Bone marrow (tissue), 2 donors: Measurements from ENCODE around the gene NOXO1.
"Not testable (repeated sequence)": the region's sequence is repeated elsewhere in the genome, so short reads cannot be mapped to it uniquely, and the experiment has no call there.

ENCODE experiments used
- DNase-seq, 2 donors: peaks; one replicate each; lab custom pipeline; 2025; lab: John Stamatoyannopoulos, UW

Gene NOXO1, protein sequence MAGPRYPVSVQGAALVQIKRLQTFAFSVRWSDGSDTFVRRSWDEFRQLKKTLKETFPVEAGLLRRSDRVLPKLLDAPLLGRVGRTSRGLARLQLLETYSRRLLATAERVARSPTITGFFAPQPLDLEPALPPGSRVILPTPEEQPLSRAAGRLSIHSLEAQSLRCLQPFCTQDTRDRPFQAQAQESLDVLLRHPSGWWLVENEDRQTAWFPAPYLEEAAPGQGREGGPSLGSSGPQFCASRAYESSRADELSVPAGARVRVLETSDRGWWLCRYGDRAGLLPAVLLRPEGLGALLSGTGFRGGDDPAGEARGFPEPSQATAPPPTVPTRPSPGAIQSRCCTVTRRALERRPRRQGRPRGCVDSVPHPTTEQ

DNA sequence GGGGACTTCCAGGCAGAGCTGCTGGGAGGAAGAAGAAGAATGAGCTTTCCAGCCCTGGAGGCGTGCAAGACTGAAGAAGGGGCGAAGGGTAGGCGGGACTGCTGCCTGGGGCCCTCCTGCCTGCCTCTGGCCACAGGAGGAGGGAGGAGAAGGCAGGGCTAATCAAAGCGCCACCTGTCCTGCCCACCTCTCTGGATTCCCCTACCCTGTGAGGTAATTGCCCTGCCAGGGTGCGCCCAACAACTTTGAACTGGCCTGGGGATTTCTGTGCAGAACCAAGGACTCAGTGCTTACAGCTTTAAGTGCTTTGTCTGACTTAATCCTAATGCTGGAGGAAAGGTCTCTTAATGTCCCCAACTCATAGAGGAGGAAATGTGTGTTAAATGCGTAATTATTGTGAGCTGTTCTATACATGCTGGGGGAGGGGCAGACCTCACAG is at the start of gene NOXO1:
Gene NOXO1, minus strand, starts transcription at position 72 of the 439 bp plus-strand sequence. CDS start 290 bp downstream, outside the sequence.
- DNase-seq = no peak

DNA sequence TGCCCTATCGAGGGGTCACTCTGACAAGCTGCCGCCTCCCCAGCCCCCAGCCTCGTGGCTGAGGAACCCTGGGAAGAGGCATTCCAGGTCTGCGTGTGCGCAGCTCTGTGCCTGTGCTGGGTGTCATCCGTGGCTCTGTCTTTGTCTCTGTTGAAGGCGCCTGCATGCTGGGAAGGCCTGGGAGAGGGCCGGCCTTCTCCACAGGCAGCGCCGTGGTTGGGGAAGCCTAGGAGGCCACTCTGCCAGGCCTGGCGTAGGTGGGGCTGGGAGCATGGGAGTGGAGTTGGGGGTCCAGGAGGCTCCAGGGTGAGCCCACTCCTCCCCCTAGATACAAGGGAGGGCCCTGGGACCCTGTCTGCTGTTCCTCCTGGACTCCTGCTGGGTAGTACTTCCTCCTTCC is 48.8 kb upstream of the NOXO1 start:
- DNase-seq = no peak

DNA sequence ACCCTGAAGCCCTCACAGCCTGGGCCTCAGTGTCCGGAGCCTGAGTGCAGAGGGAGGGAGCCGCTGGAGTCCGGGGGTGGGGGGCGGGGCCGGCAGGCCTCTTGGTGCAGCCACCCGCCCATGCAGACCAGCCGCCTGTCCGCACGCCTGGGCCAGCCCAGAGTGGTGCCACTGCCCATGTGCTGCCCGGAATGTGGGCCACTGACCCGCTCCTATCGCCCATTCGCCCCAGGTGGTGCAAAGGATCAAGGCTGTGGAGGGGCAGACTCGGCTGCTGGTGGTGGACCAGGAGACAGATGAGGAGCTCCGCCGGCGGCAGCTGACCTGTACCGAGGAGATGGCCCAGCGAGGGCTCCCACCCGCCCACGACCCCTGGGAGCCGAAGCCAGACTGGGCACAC is 48.1 kb upstream of the NOXO1 start:
- no peak for DNase-seq

DNA sequence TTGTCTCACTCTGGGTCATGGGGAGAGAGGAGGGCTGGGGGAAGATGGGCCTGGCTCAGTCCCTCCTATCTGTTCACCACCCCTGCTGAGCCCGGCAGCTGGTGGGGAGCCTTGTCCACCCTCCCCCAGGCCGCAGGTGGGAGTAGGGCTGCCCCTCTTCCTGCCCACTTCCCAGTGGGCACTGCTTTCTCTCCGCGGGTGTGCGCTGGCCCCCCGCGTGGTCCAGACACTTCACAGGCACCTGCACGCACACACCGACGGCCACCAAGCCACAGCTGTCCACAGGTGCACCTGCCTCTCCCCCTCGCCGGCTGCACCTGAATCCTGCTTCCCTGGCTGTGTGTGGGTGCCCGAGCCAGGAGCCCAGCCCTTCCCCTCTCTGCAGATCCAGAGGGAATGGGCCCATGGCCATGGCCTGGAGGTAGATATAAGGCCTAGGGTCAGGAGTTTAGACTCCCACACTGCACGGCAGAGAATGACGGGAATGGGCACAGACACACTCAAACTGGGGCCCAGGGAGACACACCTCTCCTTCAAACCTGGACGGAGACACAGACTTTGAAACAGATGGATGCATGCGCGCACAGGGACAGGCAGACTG is 47.5 kb upstream of the NOXO1 start:
- no peak for DNase-seq

DNA sequence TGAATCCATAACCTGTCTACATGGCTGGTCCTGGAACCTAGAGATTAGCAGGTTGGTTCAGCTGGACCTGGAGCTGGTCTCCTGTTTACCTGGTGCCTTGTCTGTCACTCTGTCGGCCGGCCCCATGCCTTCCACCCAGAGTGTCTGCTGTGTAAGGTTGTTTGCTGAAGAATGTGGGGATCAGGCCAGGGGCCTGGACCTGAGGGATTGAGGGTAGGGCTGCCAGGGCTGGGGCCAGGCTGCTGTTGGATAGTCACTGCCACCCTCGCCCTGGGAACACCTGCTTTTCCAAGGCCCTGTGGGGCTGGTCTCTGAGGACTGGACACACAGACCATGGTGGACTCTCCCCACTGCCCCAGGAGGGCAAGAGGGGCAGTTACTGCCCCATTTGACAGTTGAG is 46.9 kb upstream of the NOXO1 start:
- no peak for DNase-seq

DNA sequence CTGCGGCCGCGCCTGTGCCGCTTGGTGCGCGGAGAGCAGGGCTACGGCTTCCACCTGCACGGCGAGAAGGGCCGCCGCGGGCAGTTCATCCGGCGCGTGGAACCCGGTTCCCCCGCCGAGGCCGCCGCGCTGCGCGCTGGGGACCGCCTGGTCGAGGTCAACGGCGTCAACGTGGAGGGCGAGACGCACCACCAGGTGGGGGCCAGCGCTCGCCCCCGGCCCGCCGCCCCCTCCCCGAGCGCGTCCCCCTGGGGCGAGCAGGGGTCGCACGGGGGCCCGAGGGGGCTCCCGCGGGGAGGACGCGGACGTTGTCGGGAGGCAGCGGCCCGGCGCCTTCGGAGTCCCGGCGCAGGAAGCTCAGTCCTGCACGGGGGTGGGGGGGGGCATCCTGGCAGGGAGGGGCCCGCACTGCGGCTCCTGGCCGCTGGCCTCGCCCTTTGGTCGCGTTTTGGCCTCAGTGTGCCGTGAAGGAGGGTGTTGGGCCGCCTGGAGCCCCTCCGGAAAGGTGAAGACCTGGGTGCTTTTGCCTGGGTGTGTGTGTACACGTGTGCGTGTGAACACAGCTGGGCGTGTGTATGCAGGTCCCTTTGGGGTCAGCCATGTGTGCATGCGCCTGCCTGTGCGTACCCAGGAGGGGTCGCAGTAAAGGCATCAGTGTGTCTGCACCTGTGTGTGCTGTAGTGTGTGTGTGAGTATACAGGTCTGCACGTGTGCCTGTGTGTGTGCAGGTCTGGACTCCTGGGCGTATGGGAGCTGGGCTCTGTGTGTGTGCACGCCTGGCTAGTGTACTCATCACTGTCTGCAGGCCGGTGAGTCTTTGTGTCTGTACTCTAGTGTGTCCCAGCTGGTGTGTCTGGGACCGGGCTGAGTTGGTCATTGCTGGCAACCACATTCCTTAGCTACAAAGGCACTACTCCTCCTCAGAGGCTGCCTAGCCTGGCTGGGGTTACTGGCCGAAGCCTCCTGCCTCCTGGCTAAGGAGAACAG is 46.0 kb upstream of the NOXO1 start:
- DNase-seq = no peak

DNA sequence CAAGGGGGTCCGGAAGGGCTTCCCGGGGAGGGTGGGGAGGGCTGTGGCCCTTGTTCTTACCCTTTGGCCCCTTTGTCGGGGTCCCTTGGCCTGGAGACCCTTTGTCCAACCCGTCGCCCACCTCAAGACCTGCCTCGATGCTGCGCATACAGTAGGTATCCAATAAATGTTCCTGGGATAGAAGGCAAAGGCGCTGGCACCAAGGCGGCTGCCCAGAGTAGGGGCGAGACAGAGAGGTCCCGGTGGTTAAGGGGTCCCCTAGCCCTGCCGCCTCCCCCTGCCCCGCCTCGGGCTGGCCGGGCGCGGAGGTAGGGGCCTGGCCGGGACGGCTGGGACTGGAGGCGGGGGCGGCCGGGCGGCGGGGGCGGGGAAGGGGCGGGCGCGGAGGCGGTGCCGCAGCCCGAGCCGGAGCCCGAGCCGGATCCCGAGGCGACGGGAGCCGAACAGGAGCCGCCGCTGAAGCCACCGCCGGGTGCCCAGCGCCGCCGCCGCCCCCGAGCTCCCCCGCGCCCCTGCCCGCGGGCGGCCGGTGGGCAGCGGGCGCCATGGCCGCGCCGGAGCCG is 45.3 kb upstream of the NOXO1 start, which contains the start of gene NHERF2:
Gene NHERF2, plus strand, starts transcription at position 442 of the 563 bp plus-strand sequence. Its CDS starts 104 bp downstream, at position 546.
- no peak for DNase-seq

DNA sequence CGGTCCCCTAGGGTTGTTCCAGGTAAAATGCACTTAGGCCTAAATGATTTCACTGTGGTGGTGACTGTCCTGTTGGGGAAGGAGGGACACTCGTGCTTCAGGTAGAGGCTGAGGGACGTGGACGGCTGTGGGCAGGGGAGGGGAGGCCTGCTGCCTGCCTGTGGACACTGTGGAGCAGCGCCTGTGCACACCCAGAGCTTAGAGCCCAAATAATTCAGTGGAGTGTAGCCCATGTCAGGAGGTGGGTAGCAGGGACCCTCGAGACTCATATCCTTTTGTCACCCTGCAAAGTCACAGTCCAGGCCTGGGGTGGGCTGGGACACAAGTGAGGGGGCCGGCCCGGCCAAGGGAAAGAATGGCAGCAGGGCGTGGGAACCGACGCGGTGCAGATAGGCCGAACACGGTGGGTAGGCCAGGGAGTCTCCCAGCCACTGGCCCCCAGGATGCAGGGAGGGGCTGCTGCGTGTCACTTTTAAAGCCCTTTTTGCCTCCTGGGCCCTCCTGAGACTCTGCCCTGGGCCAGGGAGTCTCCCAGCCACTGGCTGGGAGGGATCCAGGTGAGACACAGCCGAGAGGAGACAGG is 44.7 kb upstream of the NOXO1 start:
- no peak for DNase-seq

DNA sequence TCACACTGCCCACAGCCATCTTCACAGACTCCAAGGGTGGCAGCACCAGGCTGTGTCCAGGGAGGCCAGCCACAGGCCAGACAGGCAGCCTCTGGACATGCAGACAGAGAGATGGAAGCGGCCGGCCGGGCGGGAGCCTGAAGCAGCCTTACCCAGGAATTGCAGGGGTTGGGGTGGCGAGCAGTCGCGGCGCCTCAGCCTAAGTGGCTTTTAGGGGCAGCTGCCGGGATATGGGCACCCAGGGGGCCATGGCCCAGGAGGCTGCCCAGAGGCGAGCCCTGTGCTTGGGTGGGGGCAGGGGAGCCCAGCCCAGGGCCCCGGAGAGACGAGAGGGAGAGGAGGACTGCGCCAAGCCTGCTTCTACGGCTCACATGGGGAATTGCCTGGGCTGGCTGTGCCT is 44.0 kb upstream of the NOXO1 start:
- no peak for DNase-seq

DNA sequence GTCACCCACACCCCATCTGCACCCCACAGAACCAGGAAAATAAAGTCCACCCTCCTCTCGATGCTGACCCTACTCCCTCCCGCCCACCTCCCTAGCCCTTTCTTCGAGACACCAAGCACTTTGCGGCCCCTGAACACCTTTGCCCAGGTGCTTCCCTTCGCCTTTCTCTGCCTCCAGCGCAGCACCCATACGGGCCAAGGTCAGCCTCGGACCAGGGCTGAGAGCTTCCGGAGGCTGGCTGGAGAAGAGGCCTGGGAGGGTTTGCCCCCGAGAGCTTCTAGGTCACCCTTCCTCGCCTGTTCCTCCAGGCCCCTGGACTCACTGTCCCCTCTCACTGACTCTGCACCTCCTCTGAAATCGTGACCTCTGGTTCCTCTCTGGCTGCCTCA is 42.8 kb upstream of the NOXO1 start:
- no peak for DNase-seq

DNA sequence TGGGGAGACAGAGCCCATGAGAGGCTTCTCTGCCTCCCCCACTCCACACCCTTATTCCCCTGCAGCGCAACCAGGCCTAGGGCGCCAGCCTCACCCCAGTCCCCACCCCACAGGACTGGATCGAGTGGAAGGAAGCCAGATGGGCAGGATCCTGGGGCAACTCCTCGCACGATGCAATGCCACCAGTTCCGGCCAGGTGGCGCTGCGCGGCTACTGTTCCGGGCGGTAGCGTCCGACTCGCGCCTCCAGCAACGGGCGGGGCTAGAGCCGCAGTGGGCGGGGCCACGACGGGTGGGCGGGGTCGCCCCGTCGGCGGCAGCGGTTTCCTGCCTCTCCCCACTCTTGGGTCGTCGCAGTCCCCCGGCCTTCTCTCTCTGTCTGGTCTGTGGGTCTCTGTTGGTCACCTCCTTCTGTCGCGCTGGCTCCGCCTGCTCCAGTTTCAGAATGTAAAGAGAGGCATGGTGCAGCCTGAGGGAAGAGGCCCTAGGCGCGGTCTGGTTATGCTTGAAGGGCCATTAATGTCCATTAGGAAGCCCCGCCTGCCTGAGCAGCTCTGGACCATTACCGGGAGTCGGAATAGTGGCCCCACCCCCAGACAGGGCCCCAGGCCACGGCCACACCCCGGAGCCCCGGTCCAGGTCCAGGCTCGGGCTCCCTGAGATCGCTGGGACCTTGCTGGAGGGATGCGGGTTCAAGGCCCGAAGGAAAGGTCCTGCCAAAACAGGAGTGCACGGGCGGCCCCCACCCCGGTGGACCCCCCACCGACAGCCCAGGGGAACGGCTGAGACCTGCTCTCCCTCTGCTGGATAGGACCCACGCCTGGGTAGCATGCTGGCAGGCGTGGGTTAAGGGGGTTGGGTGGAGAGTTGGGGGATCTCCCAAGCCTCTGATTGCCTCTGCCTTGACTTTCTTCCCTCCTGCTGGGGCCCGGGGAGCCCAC is 42.1 kb upstream of the NOXO1 start:
- peak; percentile 66 to 91 for DNase-seq

DNA sequence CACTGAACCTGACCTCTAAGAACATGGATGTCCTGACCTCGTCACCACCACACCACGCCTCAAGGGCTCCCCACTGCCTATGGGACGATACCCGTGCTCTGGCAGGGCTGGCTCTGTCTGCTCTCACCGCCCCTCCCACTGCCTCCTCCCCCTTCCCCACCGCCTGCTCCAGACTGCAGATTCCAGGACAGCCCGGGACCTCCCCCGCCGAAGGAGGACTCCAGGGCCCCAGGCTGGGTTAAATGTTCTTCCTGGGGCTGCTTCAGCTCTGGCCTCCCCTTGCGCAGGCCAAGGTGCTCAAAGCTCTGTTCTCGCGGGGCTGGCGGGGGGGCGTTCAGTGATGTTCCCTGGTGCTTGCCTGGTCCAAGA is 41.4 kb upstream of the NOXO1 start:
- peak in 1 of 2 donors; percentile 45 for DNase-seq

DNA sequence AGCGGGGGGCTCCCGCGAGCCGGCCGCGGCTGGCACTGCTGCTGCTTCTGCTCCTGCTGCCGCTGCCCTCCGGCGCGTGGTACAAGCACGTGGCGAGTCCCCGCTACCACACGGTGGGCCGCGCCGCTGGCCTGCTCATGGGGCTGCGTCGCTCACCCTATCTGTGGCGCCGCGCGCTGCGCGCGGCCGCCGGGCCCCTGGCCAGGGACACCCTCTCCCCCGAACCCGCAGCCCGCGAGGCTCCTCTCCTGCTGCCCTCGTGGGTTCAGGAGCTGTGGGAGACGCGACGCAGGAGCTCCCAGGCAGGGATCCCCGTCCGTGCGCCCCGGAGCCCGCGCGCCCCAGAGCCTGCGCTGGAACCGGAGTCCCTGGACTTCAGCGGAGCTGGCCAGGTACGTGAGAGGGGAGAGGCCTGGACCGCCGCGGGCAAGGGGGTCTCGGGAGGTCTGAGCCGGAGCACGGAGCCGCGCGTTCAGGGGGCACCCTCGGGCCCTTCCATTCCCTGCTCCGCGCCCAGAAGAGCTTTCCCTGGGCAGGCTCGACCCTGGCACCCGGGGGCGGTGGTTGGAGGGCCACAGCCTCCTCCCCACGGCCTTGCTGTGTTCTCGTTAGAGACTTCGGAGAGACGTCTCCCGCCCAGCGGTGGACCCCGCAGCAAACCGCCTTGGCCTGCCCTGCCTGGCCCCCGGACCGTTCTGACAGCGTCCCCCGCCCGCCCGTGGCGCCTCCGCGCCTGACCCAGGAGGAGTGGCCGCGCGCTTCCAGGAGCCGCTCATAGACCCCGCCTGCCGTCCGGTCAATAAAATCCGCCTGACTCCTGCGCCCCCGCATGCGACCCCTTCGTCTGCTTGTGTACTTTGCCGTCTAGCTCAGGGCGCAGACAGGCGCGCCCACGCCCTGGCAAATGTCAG is 38.9 kb upstream of the NOXO1 start:
- no peak for DNase-seq

DNA sequence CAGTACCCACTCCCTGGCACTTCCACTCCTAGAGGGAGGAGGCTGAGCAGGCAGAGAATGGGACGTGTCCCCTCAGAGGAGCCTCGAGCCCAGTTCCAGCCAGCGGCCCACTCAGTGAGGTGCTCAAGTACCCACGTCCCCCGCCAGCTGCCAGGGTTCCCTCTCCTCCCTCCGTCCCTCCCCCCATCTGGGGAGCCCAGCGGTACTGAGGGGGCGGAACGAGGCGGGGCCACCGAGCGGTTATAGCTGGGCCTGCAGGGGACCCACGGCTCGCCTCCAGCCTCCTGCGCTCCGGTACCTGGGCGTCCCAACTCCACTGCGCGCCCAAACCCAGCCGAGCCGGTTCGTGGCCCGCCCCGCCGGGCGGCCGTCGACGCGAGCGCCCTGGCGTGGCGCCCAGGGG is 38.2 kb upstream of the NOXO1 start, which contains the start of gene NPW:
Gene NPW, plus strand, starts transcription at position 268 of the 403 bp plus-strand sequence.
- DNase-seq = no peak

DNA sequence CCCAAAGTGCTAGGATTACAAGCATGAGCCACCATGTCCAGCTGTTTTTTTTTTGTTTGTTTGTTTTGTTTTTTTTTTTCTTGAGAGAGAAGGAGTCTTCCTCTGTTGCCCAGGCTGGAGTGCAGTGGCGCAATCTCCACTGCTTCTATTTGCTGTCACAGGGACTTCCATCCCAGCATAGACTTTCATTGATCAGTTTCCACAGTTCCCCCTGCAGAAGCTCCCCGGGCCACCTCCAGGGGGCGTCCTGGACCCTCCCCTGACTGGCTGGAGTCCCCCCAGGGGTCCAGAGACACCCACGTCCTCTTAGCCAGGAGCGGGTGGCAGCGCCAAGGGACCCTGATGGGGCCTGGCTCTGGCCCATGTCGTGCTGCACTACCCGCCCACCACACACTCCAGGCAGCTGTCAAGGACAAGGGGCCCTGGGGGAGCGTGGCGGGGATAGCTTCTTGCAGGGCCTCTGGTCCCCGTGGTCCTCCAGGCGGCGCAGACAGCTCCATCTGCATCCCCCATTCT is 35.2 kb upstream of the NOXO1 start:
- no peak for DNase-seq

DNA sequence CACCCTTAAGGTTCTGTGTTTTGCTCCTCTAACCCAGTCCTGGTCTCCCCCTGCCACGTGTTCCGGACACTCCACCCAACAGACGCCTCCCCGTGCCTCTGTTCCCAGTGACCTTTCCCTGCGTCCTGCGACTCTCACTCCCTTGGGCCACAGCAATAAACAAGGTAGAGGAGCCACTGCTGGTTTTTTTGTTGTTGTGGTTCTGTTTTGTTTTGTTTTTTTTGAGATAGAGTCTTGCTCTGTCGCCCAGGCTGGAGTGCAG is 34.6 kb upstream of the NOXO1 start:
- DNase-seq = no peak

DNA sequence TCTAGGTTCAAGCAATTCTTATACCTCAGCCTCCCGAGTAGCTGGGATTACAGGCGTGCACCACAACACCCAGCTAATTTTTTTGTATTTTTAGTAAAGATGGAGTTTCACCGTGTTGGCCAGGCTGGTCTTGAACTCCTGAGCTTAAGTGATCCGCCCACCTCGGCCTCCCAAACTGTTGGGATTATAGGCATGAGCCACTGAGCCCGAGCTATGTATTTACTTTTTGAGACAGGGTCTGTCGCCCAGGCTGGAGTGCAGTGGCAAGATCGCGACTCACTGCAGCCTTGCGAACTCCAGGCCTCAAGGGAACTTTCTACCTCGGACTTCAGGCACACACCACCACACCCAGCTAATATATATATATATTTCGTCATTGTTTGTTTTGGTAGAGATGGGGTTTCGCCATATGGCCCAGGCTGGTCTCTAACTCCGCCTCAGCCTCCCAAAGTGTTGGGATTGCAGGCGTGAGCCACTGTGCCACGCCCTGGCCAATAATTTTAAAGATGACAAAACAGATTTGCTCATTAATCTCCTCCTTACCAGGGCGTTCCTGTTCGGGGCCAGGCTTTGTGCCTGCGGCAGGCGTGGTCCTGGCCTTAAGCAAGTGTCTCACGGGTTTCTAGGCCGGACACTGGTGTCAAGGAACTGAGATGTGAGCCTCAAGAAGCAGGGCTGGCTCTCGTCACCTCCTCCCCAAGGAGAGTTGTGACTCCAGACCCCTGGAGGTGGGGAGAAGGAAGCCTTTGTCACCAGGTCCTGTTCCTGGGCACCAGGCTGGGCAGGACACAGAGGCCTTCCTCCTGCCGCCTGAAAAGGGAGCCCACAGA is 34.1 kb upstream of the NOXO1 start:
- DNase-seq = no peak

DNA sequence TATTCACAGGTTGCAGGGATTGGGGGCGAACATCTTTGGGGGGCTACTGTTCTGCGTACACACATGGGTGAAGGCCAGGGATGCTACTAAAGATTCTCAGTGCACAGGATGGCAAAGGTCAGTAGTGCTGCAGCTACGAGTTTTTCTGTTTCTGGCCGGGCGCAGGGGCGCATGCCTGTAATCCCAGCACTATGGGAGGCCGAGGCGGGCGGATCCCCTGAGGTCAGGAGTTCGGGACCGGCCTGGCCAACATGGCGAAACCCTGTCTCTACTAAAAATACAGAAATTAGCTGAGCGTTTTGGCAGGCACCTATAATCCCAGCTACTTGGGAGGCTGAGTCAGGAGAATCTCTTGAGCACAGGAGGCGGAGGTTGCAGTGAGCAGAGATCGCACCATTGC is 32.3 kb upstream of the NOXO1 start:
- no peak for DNase-seq

DNA sequence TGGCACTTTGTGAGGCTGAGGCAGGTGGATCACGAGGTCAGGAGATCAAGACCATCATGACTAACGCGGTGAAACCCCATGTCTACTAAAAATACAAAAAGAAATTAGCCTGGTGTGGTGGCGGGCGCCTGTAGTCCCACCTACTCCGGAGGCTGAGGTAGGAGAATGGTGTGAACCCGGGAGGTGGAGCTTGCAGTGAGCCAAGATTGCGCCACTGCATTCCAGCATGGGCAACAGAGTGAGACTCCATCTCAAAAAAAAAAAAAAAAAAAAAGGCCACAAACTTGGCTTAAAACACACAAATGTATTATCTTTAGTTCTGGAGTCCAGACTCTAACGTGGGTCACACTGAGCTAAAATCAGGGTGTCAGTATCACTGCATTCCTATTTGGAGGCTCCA is 30.5 kb upstream of the NOXO1 start:
- DNase-seq = not testable (repeated sequence)
